Stomach smooth muscle (tissue), 2 donors: ENCODE results near the gene MYH11.

ENCODE experiments used
- H3K27ac ChIP-seq: one replicate; pipeline ENCODE4 v1.7.0; 2013; ENCODE audit warnings: mild to moderate bottlenecking, low read length, inconsistent platforms
- H3K27me3 ChIP-seq, 2 donors: one replicate each; pipeline ENCODE4 v1.7.0; 2013; ENCODE audit warnings: low read length in 2 of 2; ENCODE audit not compliant: insufficient read depth in 2 of 2, control insufficient read depth in 1 of 2
- H3K36me3 ChIP-seq, 2 donors: one replicate each; pipeline ENCODE4 v1.7.0; 2013; ENCODE audit warnings: low read length in 2 of 2; ENCODE audit not compliant: control insufficient read depth in 2 of 2, insufficient read depth in 2 of 2
- H3K4me1 ChIP-seq: one replicate; pipeline ENCODE4 v1.7.0; 2013; ENCODE audit warnings: low read length; ENCODE audit not compliant: control insufficient read depth, insufficient read depth
- H3K4me3 ChIP-seq, 2 donors: one replicate each; pipeline ENCODE4 v1.7.0; 2013; ENCODE audit warnings: low read length in 2 of 2
- H3K9ac ChIP-seq, 2 donors: one replicate each; pipeline ENCODE4 v1.7.0; 2013; ENCODE audit warnings: low read length in 2 of 2, mild to moderate bottlenecking in 1 of 2
- H3K9me3 ChIP-seq, 2 donors: one replicate each; pipeline ENCODE4 v1.7.0; 2013; ENCODE audit warnings: low read length in 2 of 2; ENCODE audit not compliant: control insufficient read depth in 2 of 2
- donor health status: healthy.
- donor health status: Pancreatic carcinoma.

The MYH11 gene

GRCh38 chr16:15778999-15779614, 77.7 kb downstream of the MYH11 start:
- Histone ChIP-seq H3K4me1 (peaks cover 78% of the 10 kb centered on the region), H3K9me3 (no peaks in the 10 kb centered on the region), H3K36me3 (peaks cover 80 to 84% of the 10 kb centered on the region in 2 donors), H3K9ac (no peak overlapping the region), H3K27ac (peak overlapping the region; percentile 76), H3K4me3 (no peak overlapping the region), H3K27me3 (no peaks in the 10 kb centered on the region)

GRCh38 chr16:15778204-15778743, 78.6 kb downstream of the MYH11 start:
- no peaks in the 10 kb centered on the region for H3K9me3 ChIP-seq
- no peaks in the 10 kb centered on the region for H3K27me3 ChIP-seq
- H3K9ac ChIP-seq = peak overlapping the region in 1 of 2 donors; percentile 5
- peak overlapping the region; percentile 76 for H3K27ac ChIP-seq
- no peak overlapping the region for H3K4me3 ChIP-seq
- H3K4me1 ChIP-seq = peaks cover 78% of the 10 kb centered on the region
- H3K36me3 ChIP-seq = peaks cover 73 to 76% of the 10 kb centered on the region in 2 donors

GRCh38 chr16:15777533-15778203, 79.2 kb downstream of the MYH11 start:
- peak overlapping the region; percentile 76 for H3K27ac ChIP-seq
- H3K4me1 ChIP-seq = peaks cover 80% of the 10 kb centered on the region
- H3K4me3 ChIP-seq = no peak overlapping the region
- H3K9ac ChIP-seq = no peak overlapping the region
- H3K27me3 ChIP-seq = no peaks in the 10 kb centered on the region
- peaks cover 71 to 74% of the 10 kb centered on the region in 2 donors for H3K36me3 ChIP-seq
- H3K9me3 ChIP-seq = no peaks in the 10 kb centered on the region

GRCh38 chr16:15776572-15776971, 80.3 kb downstream of the MYH11 start:
- no peak overlapping the region for H3K4me3 ChIP-seq
- peaks cover 77% of the 10 kb centered on the region for H3K4me1 ChIP-seq
- H3K36me3 ChIP-seq = peaks cover 69 to 71% of the 10 kb centered on the region in 2 donors
- peak overlapping the region; percentile 69 for H3K27ac ChIP-seq
- H3K27me3 ChIP-seq = no peaks in the 10 kb centered on the region
- no peak overlapping the region for H3K9ac ChIP-seq
- no peaks in the 10 kb centered on the region for H3K9me3 ChIP-seq

GRCh38 chr16:15775663-15776304, 81.0 kb downstream of the MYH11 start:
- peak overlapping the region; percentile 69 for H3K27ac ChIP-seq

GRCh38 chr16:15775209-15775608, 81.6 kb downstream of the MYH11 start:
- Histone ChIP-seq H3K27ac (peak overlapping the region; percentile 69), H3K27me3 (no peaks in the 10 kb centered on the region)

More at GRCh38 chr16:15775663-15776304, 81.0 kb downstream of the MYH11 start:
- Histone ChIP-seq H3K9ac (no peak overlapping the region), H3K27me3 (no peaks in the 10 kb centered on the region), H3K36me3 (peaks cover 68 to 71% of the 10 kb centered on the region in 2 donors), H3K9me3 (no peaks in the 10 kb centered on the region), H3K4me1 (peaks cover 76% of the 10 kb centered on the region), H3K4me3 (no peak overlapping the region)

GRCh38 chr16:15773968-15774367, 82.9 kb downstream of the MYH11 start:
- Histone ChIP-seq H3K27me3 (no peaks in the 10 kb centered on the region), H3K9ac (no peak overlapping the region), H3K4me1 (peaks cover 71% of the 10 kb centered on the region), H3K9me3 (no peaks in the 10 kb centered on the region), H3K4me3 (no peak overlapping the region), H3K27ac (peak overlapping the region; percentile 13), H3K36me3 (peaks cover 66 to 68% of the 10 kb centered on the region in 2 donors)

More at GRCh38 chr16:15775209-15775608, 81.6 kb downstream of the MYH11 start:
- no peak overlapping the region for H3K9ac ChIP-seq
- H3K9me3 ChIP-seq = no peaks in the 10 kb centered on the region
- peaks cover 72 to 73% of the 10 kb centered on the region in 2 donors for H3K36me3 ChIP-seq
- H3K4me1 ChIP-seq = peaks cover 78% of the 10 kb centered on the region
- no peak overlapping the region for H3K4me3 ChIP-seq

- Histone ChIP-seq H3K27me3 (no peaks in the 10 kb centered on the region), H3K4me3 (no peak overlapping the region), H3K27ac (peak overlapping the region; percentile 31), H3K9me3 (no peaks in the 10 kb centered on the region), H3K4me1 (peaks cover 59% of the 10 kb centered on the region), H3K9ac (no peak overlapping the region), H3K36me3 (peaks cover 57 to 60% of the 10 kb centered on the region in 2 donors)
Observed at GRCh38 chr16:15772579-15773293, 84.1 kb downstream of the MYH11 start.

GRCh38 chr16:15771694-15772093, 85.1 kb downstream of the MYH11 start:
- Histone ChIP-seq H3K9ac (no peak overlapping the region), H3K27ac (peak overlapping the region; percentile 62), H3K4me1 (peaks cover 60% of the 10 kb centered on the region), H3K9me3 (no peaks in the 10 kb centered on the region), H3K4me3 (no peak overlapping the region), H3K27me3 (no peaks in the 10 kb centered on the region), H3K36me3 (peaks cover 57 to 58% of the 10 kb centered on the region in 2 donors)

GRCh38 chr16:15770512-15770911, 86.3 kb downstream of the MYH11 start:
- H3K27me3 ChIP-seq = no peaks in the 10 kb centered on the region
- peak overlapping the region; percentile 62 for H3K27ac ChIP-seq
- H3K36me3 ChIP-seq = peaks cover 47 to 54% of the 10 kb centered on the region in 2 donors
- peaks cover 56% of the 10 kb centered on the region for H3K4me1 ChIP-seq
- no peak overlapping the region for H3K9ac ChIP-seq
- H3K9me3 ChIP-seq = no peaks in the 10 kb centered on the region
- H3K4me3 ChIP-seq = no peak overlapping the region
